GM12892 (cell line): Measurements from ENCODE around the gene LRRC15.

Source experiments
- POLR2A ChIP-seq: IDR thresholded peaks from 2 replicates; pipeline ENCODE4 v1.6.1; 2011; ENCODE audit warnings: low read depth, low read length, control low read depth
- POLR2AphosphoS5 ChIP-seq: IDR thresholded peaks from 2 replicates; pipeline ENCODE4 v1.6.1; 2011; ENCODE audit warnings: low read depth, low read length, control low read depth
- TAF1 ChIP-seq: IDR thresholded peaks from 2 replicates; pipeline ENCODE4 v1.6.1; 2011; ENCODE audit warnings: low read depth, mild to moderate bottlenecking, control low read depth, low read length, borderline replicate concordance

DNA sequence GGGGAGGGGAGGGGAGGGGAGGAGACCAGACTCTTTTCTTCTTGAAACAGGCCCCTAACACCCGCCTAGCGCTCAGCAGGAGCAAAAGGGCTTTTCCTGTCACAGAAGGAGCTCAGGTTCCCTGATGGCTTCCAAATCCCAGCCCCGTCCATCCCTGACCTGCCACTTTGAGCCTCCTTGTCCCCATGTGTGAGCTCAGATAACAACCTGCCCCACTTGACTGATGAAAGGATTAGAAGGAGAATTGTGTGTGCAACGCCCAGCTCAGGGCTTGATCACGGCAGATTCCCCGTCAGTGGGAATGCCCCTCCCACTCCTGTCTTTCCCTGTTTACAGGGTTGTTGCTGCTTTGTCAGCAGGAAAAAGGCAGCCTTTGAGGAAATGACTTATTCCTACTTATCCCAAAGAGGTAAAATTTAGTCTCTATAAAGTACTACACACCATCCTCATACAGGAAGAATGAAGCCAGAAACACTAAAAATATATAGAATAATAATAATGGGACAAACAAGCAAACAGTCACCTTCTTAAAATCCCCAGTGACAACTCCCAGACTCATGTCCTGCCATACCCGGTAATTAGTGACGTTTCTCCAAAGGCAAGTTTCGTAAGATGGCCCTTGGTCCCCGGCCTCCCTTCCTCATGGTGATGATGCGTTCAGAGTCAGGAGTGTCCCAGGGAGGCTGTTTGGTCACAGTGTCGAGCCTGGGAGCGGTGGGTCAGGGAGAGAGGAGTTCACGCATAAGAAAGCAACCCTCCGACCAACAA, 6.1 kb upstream of the LRRC15 start:
- TF ChIP-seq TAF1 (no peak), POLR2A (no peak), POLR2AphosphoS5 (no peak)
